HCT116 (cell line): ENCODE measurements around the gene ASRGL1.

Source experiments
- ATF3 ChIP-seq: IDR thresholded peaks from 2 replicates; pipeline ENCODE4 v1.6.1; 2012
- CTCF ChIP-seq, 3 experiments: fragments of 200-600 bp in 1 of 3; sonication (generic) in 1 of 3; IDR thresholded peaks in 2 of 3; conservative IDR thresholded peaks in 1 of 3; 2 replicates each; pipeline ENCODE4 v1.5.1; 2012 to 2017; ENCODE audit warnings: low read depth in 2 of 3, low read length in 2 of 3, antibody characterized with exemption in 1 of 3, borderline replicate concordance in 1 of 3, control low read depth in 1 of 3, mild to moderate bottlenecking in 1 of 3, mixed read lengths in 1 of 3, mixed run types in 1 of 3, moderate library complexity in 1 of 3; ENCODE audit not compliant: insufficient read depth in 1 of 3
- MAX ChIP-seq: IDR thresholded peaks from 2 replicates; pipeline ENCODE4 v1.6.1; 2012
- POLR2A ChIP-seq: IDR thresholded peaks from 2 replicates; pipeline ENCODE4 v1.7.0; 2011; ENCODE audit warnings: borderline replicate concordance; ENCODE audit not compliant: insufficient read depth, insufficient read length; ENCODE audit errors: extremely low read depth
- SIN3A ChIP-seq: IDR thresholded peaks from 2 replicates; pipeline ENCODE4 v1.6.1; 2012; ENCODE audit warnings: low read depth
- ZNF274 ChIP-seq: fragments of 200-500 bp; sonication (Bioruptor generic); IDR thresholded peaks from 2 replicates; pipeline ENCODE4 v1.6.1; 2014; ENCODE audit warnings: mild to moderate bottlenecking, low read depth, low read length, inconsistent platforms

- no peak for TF ChIP-seq SIN3A
- TF ChIP-seq MAX = no peak
- no peak for TF ChIP-seq POLR2A
- TF ChIP-seq CTCF (IDR thresholded peaks at IDR 0.05 in 2 of 3, conservative IDR thresholded peaks at IDR 0.05 in 1 of 3; ENCODE audit: borderline replicate concordance in 1 of 3, insufficient read depth in 1 of 3, low read depth in 2 of 3, low read length in 2 of 3) = no peak
- TF ChIP-seq ZNF274 = no peak
- no peak for TF ChIP-seq ATF3
Measured at GRCh38 chr11:62400281-62400680, 63.0 kb downstream of the ASRGL1 start.
